H1 (cell line): Measurements from ENCODE around the gene ASB8.

ENCODE experiments used
- CHD2 ChIP-seq: IDR thresholded peaks from 2 replicates; pipeline ENCODE4 v1.6.1; 2012; ENCODE audit warnings: low read length, improper control_type of control experiment
- EGR1 ChIP-seq: IDR thresholded peaks from 2 replicates; pipeline ENCODE4 v1.6.1; 2011; ENCODE audit warnings: low read depth, low read length, borderline replicate concordance
- EP300 ChIP-seq, 2 experiments: IDR thresholded peaks; 1 replicate in 1 of 2; 2 replicates in 1 of 2; pipeline ENCODE4 v1.6.1; 2011 to 2012; ENCODE audit warnings: low read depth in 2 of 2, low read length in 2 of 2, mild to moderate bottlenecking in 2 of 2, borderline replicate concordance in 1 of 2, inconsistent platforms in 1 of 2, moderate library complexity in 1 of 2
- EZH2 ChIP-seq: fragments of 200-600 bp; sonication (generic); IDR thresholded peaks from 2 replicates; pipeline ENCODE4 v1.7.1; 2012; ENCODE audit warnings: low read depth, mild to moderate bottlenecking, moderate library complexity, low read length, inconsistent platforms; ENCODE audit not compliant: severe bottlenecking
- KDM1A ChIP-seq: fragments of 200-600, 300-600 bp; sonication (generic); IDR thresholded peaks from 2 replicates; pipeline ENCODE4 v1.7.1; 2016; ENCODE audit warnings: mild to moderate bottlenecking, low read length, borderline replicate concordance
- NANOG ChIP-seq: IDR thresholded peaks from 2 replicates; pipeline ENCODE4 v1.6.1; 2011; ENCODE audit warnings: low read length, low read depth, mild to moderate bottlenecking, inconsistent platforms; ENCODE audit not compliant: insufficient read depth, poor library complexity, severe bottlenecking
- POLR2AphosphoS5 ChIP-seq: IDR thresholded peaks from 2 replicates; pipeline ENCODE4 v1.6.1; 2011; ENCODE audit warnings: low read depth, low read length
- SAP30 ChIP-seq: fragments of 300-600 bp; sonication (generic); IDR thresholded peaks from 2 replicates; pipeline ENCODE4 v1.7.1; 2012; ENCODE audit warnings: low read length, moderate library complexity, mild to moderate bottlenecking, inconsistent platforms; ENCODE audit not compliant: insufficient read depth, insufficient replicate concordance
- YY1 ChIP-seq: IDR thresholded peaks from 2 replicates; pipeline ENCODE4 v1.6.1; 2011; ENCODE audit warnings: low read depth, mild to moderate bottlenecking, low read length
- TF ChIP-seq, protein P1 (sequence below), 3 experiments: IDR thresholded peaks; 1 replicate in 2 of 3; 2 replicates in 1 of 3; pipeline versions ENCODE4 v1.5.1 to v1.6.1; 2011; ENCODE audit warnings: low read length in 3 of 3, mild to moderate bottlenecking in 3 of 3, inconsistent platforms in 2 of 3, low read depth in 1 of 3, moderate library complexity in 1 of 3; ENCODE audit not compliant: insufficient read depth in 1 of 3; ENCODE audit errors: control extremely low read depth in 1 of 3
- TF ChIP-seq, protein P2 (sequence below): IDR thresholded peaks from 2 replicates; pipeline ENCODE4 v1.6.1; 2012; ENCODE audit warnings: low read length, inconsistent platforms

DNA sequence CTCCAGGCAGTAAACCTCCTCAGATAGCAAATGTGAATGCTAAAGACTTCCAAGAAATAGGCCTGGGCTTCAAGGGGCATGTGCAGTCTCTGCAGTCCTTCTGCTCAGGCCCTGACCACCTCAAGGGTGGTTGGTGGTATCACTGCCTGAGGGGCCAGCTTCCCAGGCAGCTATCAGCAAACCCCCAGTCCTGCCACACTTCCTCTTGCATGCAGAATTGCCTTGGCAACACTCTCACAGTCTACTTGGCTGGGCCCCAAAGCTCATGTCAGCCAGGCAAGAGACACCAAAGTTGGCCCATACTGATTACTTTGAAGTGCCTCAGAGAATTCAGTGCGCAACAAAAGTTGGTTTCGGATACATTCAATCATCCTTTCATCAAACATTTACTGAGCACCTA is 3.5 kb upstream of the ASB8 start:
- no peak for TF ChIP-seq EP300 (IDR thresholded peaks at IDR 0.05; ENCODE audit: borderline replicate concordance in 1 of 2, low read depth in 2 of 2, low read length in 2 of 2)
- TF ChIP-seq, protein P1, sequence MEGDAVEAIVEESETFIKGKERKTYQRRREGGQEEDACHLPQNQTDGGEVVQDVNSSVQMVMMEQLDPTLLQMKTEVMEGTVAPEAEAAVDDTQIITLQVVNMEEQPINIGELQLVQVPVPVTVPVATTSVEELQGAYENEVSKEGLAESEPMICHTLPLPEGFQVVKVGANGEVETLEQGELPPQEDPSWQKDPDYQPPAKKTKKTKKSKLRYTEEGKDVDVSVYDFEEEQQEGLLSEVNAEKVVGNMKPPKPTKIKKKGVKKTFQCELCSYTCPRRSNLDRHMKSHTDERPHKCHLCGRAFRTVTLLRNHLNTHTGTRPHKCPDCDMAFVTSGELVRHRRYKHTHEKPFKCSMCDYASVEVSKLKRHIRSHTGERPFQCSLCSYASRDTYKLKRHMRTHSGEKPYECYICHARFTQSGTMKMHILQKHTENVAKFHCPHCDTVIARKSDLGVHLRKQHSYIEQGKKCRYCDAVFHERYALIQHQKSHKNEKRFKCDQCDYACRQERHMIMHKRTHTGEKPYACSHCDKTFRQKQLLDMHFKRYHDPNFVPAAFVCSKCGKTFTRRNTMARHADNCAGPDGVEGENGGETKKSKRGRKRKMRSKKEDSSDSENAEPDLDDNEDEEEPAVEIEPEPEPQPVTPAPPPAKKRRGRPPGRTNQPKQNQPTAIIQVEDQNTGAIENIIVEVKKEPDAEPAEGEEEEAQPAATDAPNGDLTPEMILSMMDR (IDR thresholded peaks at IDR 0.05; ENCODE audit: control extremely low read depth in 1 of 3, insufficient read depth in 1 of 3, low read depth in 1 of 3, low read length in 3 of 3) = no peak
- no peak for TF ChIP-seq POLR2AphosphoS5
- no peak for TF ChIP-seq NANOG
- no peak for TF ChIP-seq SAP30
- TF ChIP-seq CHD2 = no peak
- TF ChIP-seq KDM1A = no peak
- TF ChIP-seq, protein P2, sequence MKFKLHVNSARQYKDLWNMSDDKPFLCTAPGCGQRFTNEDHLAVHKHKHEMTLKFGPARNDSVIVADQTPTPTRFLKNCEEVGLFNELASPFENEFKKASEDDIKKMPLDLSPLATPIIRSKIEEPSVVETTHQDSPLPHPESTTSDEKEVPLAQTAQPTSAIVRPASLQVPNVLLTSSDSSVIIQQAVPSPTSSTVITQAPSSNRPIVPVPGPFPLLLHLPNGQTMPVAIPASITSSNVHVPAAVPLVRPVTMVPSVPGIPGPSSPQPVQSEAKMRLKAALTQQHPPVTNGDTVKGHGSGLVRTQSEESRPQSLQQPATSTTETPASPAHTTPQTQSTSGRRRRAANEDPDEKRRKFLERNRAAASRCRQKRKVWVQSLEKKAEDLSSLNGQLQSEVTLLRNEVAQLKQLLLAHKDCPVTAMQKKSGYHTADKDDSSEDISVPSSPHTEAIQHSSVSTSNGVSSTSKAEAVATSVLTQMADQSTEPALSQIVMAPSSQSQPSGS = no peak
- no peak for TF ChIP-seq EZH2
- TF ChIP-seq YY1 = no peak
- TF ChIP-seq EGR1 = no peak
